ENCODE measurements around the gene HHAT. TPM values are rescaled to one million over a fixed set of nuclear protein-coding genes. Genes with fewer than 3 reads are reported as not detected.
A peak's percentile ranks its signal among the peaks of the same experiment; 100 is the strongest.

Gene HHAT
- total and polyA plus RNA-seq, 5 donors: 1.6 to 2.8 (median 2.3) TPM

- intact Hi-C loops (cut with DNase I): no loop called here
- ATAC-seq (no peak), DNase-seq (no peak)
- H3K4me1 ChIP-seq (ENCODE audit: control insufficient read depth, insufficient read depth, low read length): peaks cover 2% of the 10 kb centered on the region
- no peaks in the 10 kb centered on the region for H3K27me3 ChIP-seq (ENCODE audit: control insufficient read depth, insufficient read depth)
- no peaks in the 10 kb centered on the region for H3K9me3 ChIP-seq (ENCODE audit: control insufficient read depth, low read length)
- 86% methylated on average over 6 of the region's 6 CpGs for WGBS
- H3K27ac ChIP-seq (ENCODE audit: low read length): peak overlapping the region; percentile 13
- H3K4me3 ChIP-seq (ENCODE audit: low read length): no peak overlapping the region
Measured at GRCh38 chr1:210372931-210373627, 44.4 kb downstream of the HHAT start.

GRCh38 chr1:210373628-210373877, 44.9 kb downstream of the HHAT start:
- ATAC-seq (no peak), DNase-seq (no peak)
- Histone ChIP-seq H3K27ac (ENCODE audit: low read length) (peak overlapping the region; percentile 13), H3K9me3 (ENCODE audit: control insufficient read depth, low read length) (no peaks in the 10 kb centered on the region), H3K27me3 (ENCODE audit: control insufficient read depth, insufficient read depth) (no peaks in the 10 kb centered on the region), H3K4me1 (ENCODE audit: control insufficient read depth, insufficient read depth, low read length) (peaks cover 2% of the 10 kb centered on the region), H3K4me3 (ENCODE audit: low read length) (no peak overlapping the region)
- 81% methylated on average over 1 of the region's 1 CpG for WGBS
- intact Hi-C loops (cut with DNase I): no loop called here

GRCh38 chr1:210373878-210374599, 45.3 kb downstream of the HHAT start:
- ATAC-seq: peak; percentile 44 to 68
- Histone ChIP-seq H3K27me3 (ENCODE audit: control insufficient read depth, insufficient read depth) (no peaks in the 10 kb centered on the region), H3K4me3 (ENCODE audit: low read length) (no peak overlapping the region), H3K9me3 (ENCODE audit: control insufficient read depth, low read length) (no peaks in the 10 kb centered on the region), H3K4me1 (ENCODE audit: control insufficient read depth, insufficient read depth, low read length) (peaks cover 2% of the 10 kb centered on the region), H3K27ac (ENCODE audit: low read length) (peak overlapping the region; percentile 64)
- 53% methylated on average over 9 of the region's 9 CpGs for WGBS
- peak in 2 of 3 donors; percentile 31 to 59 for DNase-seq
- intact Hi-C loops (cut with DNase I): no loop called here

GRCh38 chr1:210374600-210374953, 45.9 kb downstream of the HHAT start:
- 60% methylated on average over 4 of the region's 4 CpGs for WGBS
- Histone ChIP-seq H3K9me3 (ENCODE audit: control insufficient read depth, low read length) (no peaks in the 10 kb centered on the region), H3K4me1 (ENCODE audit: control insufficient read depth, insufficient read depth, low read length) (peaks cover under 1% of the 10 kb centered on the region), H3K27ac (ENCODE audit: low read length) (peak overlapping the region; percentile 64), H3K27me3 (ENCODE audit: control insufficient read depth, insufficient read depth) (no peaks in the 10 kb centered on the region), H3K4me3 (ENCODE audit: low read length) (no peak overlapping the region)
- no peak for ATAC-seq
- DNase-seq: no peak
- intact Hi-C loops (cut with DNase I): no loop called here

- intact Hi-C loops (cut with DNase I): no loop called here
- WGBS: 67% methylated on average over 1 of the region's 1 CpG
- DNase-seq: no peak
- no peak for ATAC-seq
- Histone ChIP-seq H3K4me3 (ENCODE audit: low read length) (no peak overlapping the region), H3K27ac (ENCODE audit: low read length) (no peak overlapping the region), H3K4me1 (ENCODE audit: control insufficient read depth, insufficient read depth, low read length) (no peaks in the 10 kb centered on the region), H3K27me3 (ENCODE audit: control insufficient read depth, insufficient read depth) (no peaks in the 10 kb centered on the region), H3K9me3 (ENCODE audit: control insufficient read depth, low read length) (no peaks in the 10 kb centered on the region)
Measured at GRCh38 chr1:210376836-210377372, 48.2 kb downstream of the HHAT start.

GRCh38 chr1:210377731-210378333, 49.1 kb downstream of the HHAT start:
- no peaks in the 10 kb centered on the region for H3K9me3 ChIP-seq (ENCODE audit: control insufficient read depth, low read length)
- no peak for DNase-seq
- H3K4me3 ChIP-seq (ENCODE audit: low read length): no peak overlapping the region
- intact Hi-C loops (cut with DNase I): no loop called here
- ATAC-seq: no peak
- no peaks in the 10 kb centered on the region for H3K27me3 ChIP-seq (ENCODE audit: control insufficient read depth, insufficient read depth)
- H3K4me1 ChIP-seq (ENCODE audit: control insufficient read depth, insufficient read depth, low read length): no peaks in the 10 kb centered on the region
- WGBS: 79% methylated on average over 3 of the region's 3 CpGs
- peak overlapping the region; percentile 42 for H3K27ac ChIP-seq (ENCODE audit: low read length)

GRCh38 chr1:210378736-210379135, 50.0 kb downstream of the HHAT start:
- H3K4me1 ChIP-seq (ENCODE audit: control insufficient read depth, insufficient read depth, low read length): no peaks in the 10 kb centered on the region
- intact Hi-C loops (cut with DNase I): no loop called here
- 84% methylated on average over 1 of the region's 1 CpG for WGBS
- ATAC-seq (no peak), DNase-seq (no peak)
- no peak overlapping the region for H3K4me3 ChIP-seq (ENCODE audit: low read length)
- H3K27me3 ChIP-seq (ENCODE audit: control insufficient read depth, insufficient read depth): no peaks in the 10 kb centered on the region
- H3K27ac ChIP-seq (ENCODE audit: low read length): no peak overlapping the region
- no peaks in the 10 kb centered on the region for H3K9me3 ChIP-seq (ENCODE audit: control insufficient read depth, low read length)

- DNase-seq: no peak
- H3K27me3 ChIP-seq (ENCODE audit: control insufficient read depth, insufficient read depth): no peaks in the 10 kb centered on the region
- no peaks in the 10 kb centered on the region for H3K4me1 ChIP-seq (ENCODE audit: control insufficient read depth, insufficient read depth, low read length)
- no peak overlapping the region for H3K4me3 ChIP-seq (ENCODE audit: low read length)
- peak; percentile 67 to 84 for ATAC-seq
- intact Hi-C loops (cut with DNase I): no loop called here
- 45% methylated on average over 4 of the region's 4 CpGs for WGBS
- H3K9me3 ChIP-seq (ENCODE audit: control insufficient read depth, low read length): no peaks in the 10 kb centered on the region
- no peak overlapping the region for H3K27ac ChIP-seq (ENCODE audit: low read length)
Measured at GRCh38 chr1:210381934-210382333, 53.2 kb downstream of the HHAT start.

GRCh38 chr1:210384625-210385024, 55.9 kb downstream of the HHAT start:
- intact Hi-C loops (cut with DNase I): no loop called here
- Histone ChIP-seq H3K27ac (ENCODE audit: low read length) (no peak overlapping the region), H3K4me1 (ENCODE audit: control insufficient read depth, insufficient read depth, low read length) (no peaks in the 10 kb centered on the region), H3K27me3 (ENCODE audit: control insufficient read depth, insufficient read depth) (no peaks in the 10 kb centered on the region), H3K4me3 (ENCODE audit: low read length) (no peak overlapping the region), H3K9me3 (ENCODE audit: control insufficient read depth, low read length) (no peaks in the 10 kb centered on the region)
- DNase-seq: no peak
- ATAC-seq: no peak

- Histone ChIP-seq H3K4me3 (ENCODE audit: low read length) (no peak overlapping the region), H3K4me1 (ENCODE audit: control insufficient read depth, insufficient read depth, low read length) (no peaks in the 10 kb centered on the region), H3K27ac (ENCODE audit: low read length) (no peak overlapping the region), H3K9me3 (ENCODE audit: control insufficient read depth, low read length) (no peaks in the 10 kb centered on the region), H3K27me3 (ENCODE audit: control insufficient read depth, insufficient read depth) (no peaks in the 10 kb centered on the region)
- no peak for DNase-seq
- intact Hi-C loops (cut with DNase I): no loop called here
- no peak for ATAC-seq
Measured at GRCh38 chr1:210385228-210385627, 56.5 kb downstream of the HHAT start.

- H3K9me3 ChIP-seq (ENCODE audit: control insufficient read depth, low read length): no peaks in the 10 kb centered on the region
- peak overlapping the region; percentile 37 for H3K27ac ChIP-seq (ENCODE audit: low read length)
- ATAC-seq (peak; percentile 91 to 92), DNase-seq (peak; percentile 52 to 78 (median 65))
- intact Hi-C loops (cut with DNase I): no loop called here
- no peak overlapping the region for H3K4me3 ChIP-seq (ENCODE audit: low read length)
- WGBS: 65% methylated on average over 6 of the region's 6 CpGs
- H3K4me1 ChIP-seq (ENCODE audit: control insufficient read depth, insufficient read depth, low read length): no peaks in the 10 kb centered on the region
- H3K27me3 ChIP-seq (ENCODE audit: control insufficient read depth, insufficient read depth): no peaks in the 10 kb centered on the region
Measured at GRCh38 chr1:210394281-210394821, 65.6 kb downstream of the HHAT start.

Measured in right cardiac atrium (tissue), 5 donors.